Neural cell (in vitro differentiated cells): ENCODE data around the gene PRKCA. TPM values are rescaled to one million over a fixed set of nuclear protein-coding genes. Genes with fewer than 3 reads are reported as not detected.
"Not testable (repeated sequence)": the region's sequence is repeated elsewhere in the genome, so short reads cannot be mapped to it uniquely, and the experiment has no call there.

Experiments
- H2AFZ ChIP-seq: fragments of 200-600, 300-800 bp; sonication (generic), shearing (Covaris generic); 2 replicates; pipeline ENCODE4 v1.6.0; 2014; ENCODE audit warnings: low read depth, mild to moderate bottlenecking, antibody characterized with exemption, low read length, moderate library complexity
- H3F3A ChIP-seq: fragments of 200-600 bp; shearing (Covaris generic); 2 replicates; pipeline ENCODE4 v1.6.1; 2016; ENCODE audit warnings: mild to moderate bottlenecking, moderate library complexity, mixed read lengths, antibody characterized with exemption, low read length; ENCODE audit not compliant: insufficient read depth, poor library complexity, severe bottlenecking
- H3K27ac ChIP-seq: fragments of 200-600, 300-800 bp; sonication (generic), shearing (Covaris generic); 2 replicates; pipeline ENCODE4 v1.5.1; 2014; ENCODE audit warnings: mild to moderate bottlenecking, low read length, moderate library complexity
- H3K27me3 ChIP-seq: fragments of 300-800, 200-600 bp; sonication (generic), shearing (Covaris generic); 2 replicates; pipeline ENCODE4 v1.6.0; 2014; ENCODE audit warnings: mild to moderate bottlenecking, low read depth, low read length, moderate library complexity; ENCODE audit not compliant: insufficient read depth
- H3K36me3 ChIP-seq: fragments of 300-800, 200-600 bp; sonication (generic), shearing (Covaris generic); 2 replicates; pipeline ENCODE4 v1.5.1; 2014; ENCODE audit warnings: mild to moderate bottlenecking, antibody characterized with exemption, low read length, moderate library complexity; ENCODE audit not compliant: insufficient read depth
- H3K4me2 ChIP-seq: fragments of 300-800, 200-600 bp; sonication (generic), shearing (Covaris generic); 2 replicates; pipeline ENCODE4 v1.6.0; 2014; ENCODE audit warnings: mild to moderate bottlenecking, low read length
- H3K4me3 ChIP-seq: fragments of 300-800, 200-600 bp; sonication (generic), shearing (Covaris generic); 2 replicates; pipeline ENCODE4 v1.5.1; 2014; ENCODE audit warnings: mild to moderate bottlenecking, low read length, moderate library complexity
- H3K79me2 ChIP-seq: fragments of 200-600 bp; shearing (Covaris generic); replicated peaks from 2 replicates; pipeline ENCODE4 v1.6.0; 2014; ENCODE audit warnings: mild to moderate bottlenecking, low read length, moderate library complexity; ENCODE audit not compliant: insufficient read depth
- H3K9ac ChIP-seq: fragments of 300-800, 200-600 bp; sonication (generic), shearing (Covaris generic); 2 replicates; pipeline ENCODE4 v1.6.1; 2016; ENCODE audit warnings: mild to moderate bottlenecking, low read length, mixed read lengths
- H3K9me2 ChIP-seq: fragments of 200-600 bp; shearing (Covaris generic); 2 replicates; pipeline ENCODE4 v1.6.1; 2016; ENCODE audit warnings: mild to moderate bottlenecking, low read length, mixed read lengths; ENCODE audit not compliant: insufficient read depth
- H3K9me3 ChIP-seq: fragments of 200-600, 300-800 bp; sonication (generic), shearing (Covaris generic); 2 replicates; pipeline ENCODE4 v1.6.1; 2016; ENCODE audit warnings: mild to moderate bottlenecking, mixed run types, low read length, moderate library complexity, mixed read lengths
- H4K20me1 ChIP-seq: fragments of 200-600 bp; shearing (Covaris generic); 2 replicates; pipeline ENCODE4 v1.6.1; 2016; ENCODE audit warnings: mild to moderate bottlenecking, mixed run types; ENCODE audit not compliant: insufficient read depth
- CTCF ChIP-seq: fragments of 450-650 bp; IDR thresholded peaks from 2 replicates; pipeline ENCODE4 v1.5.1; 2014; ENCODE audit warnings: antibody characterized with exemption, mild to moderate bottlenecking, moderate library complexity; ENCODE audit not compliant: poor library complexity, severe bottlenecking
- EP300 ChIP-seq: fragments of 450-650 bp; conservative IDR thresholded peaks from 2 replicates; pipeline ENCODE4 v1.6.1; 2014; ENCODE audit warnings: antibody characterized with exemption, mild to moderate bottlenecking, moderate library complexity; ENCODE audit not compliant: poor library complexity, severe bottlenecking
- EZH2 ChIP-seq: fragments of 200-600, 300-800 bp; shearing (Covaris generic), sonication (generic); IDR thresholded peaks from 2 replicates; pipeline ENCODE4 v1.6.1; 2014; ENCODE audit warnings: antibody characterized with exemption, low read length, borderline replicate concordance, mild to moderate bottlenecking; ENCODE audit not compliant: insufficient read depth, poor library complexity, severe bottlenecking
- MXI1 ChIP-seq: fragments of 450-650 bp; conservative IDR thresholded peaks from 2 replicates; pipeline ENCODE4 v1.6.1; 2014; ENCODE audit warnings: antibody characterized with exemption, mild to moderate bottlenecking; ENCODE audit not compliant: poor library complexity, severe bottlenecking
- POLR2AphosphoS5 ChIP-seq: IDR thresholded peaks from 2 replicates; pipeline ENCODE4 v1.6.1; 2012
- RAD21 ChIP-seq: fragments of 450-650 bp; conservative IDR thresholded peaks from 2 replicates; pipeline ENCODE4 v1.6.1; 2014; ENCODE audit warnings: antibody characterized with exemption, mild to moderate bottlenecking, moderate library complexity
- REST ChIP-seq: IDR thresholded peaks from 2 replicates; pipeline ENCODE4 v1.6.1; 2012; ENCODE audit warnings: borderline replicate concordance
- SMC3 ChIP-seq: fragments of 450-650 bp; conservative IDR thresholded peaks from 2 replicates; pipeline ENCODE4 v1.6.1; 2014; ENCODE audit warnings: antibody characterized with exemption, mild to moderate bottlenecking, moderate library complexity; ENCODE audit not compliant: poor library complexity
- TAF1 ChIP-seq: IDR thresholded peaks from 2 replicates; pipeline ENCODE4 v1.6.1; 2012; ENCODE audit warnings: low read depth
- polyA plus RNA-seq: library from polyadenylated mRNA; depleted of rRNA; stranded (reverse); fragments of >200 nt; gene quantifications from 2 replicates; pipeline ENCODE4 v1.2.3, GENCODE V29; 2014

PRKCA gene
- polyA plus RNA-seq, 1 donor from 2014 or later, result 5.9 TPM

GRCh38 chr17:66399441-66399840, 97.0 kb downstream of the PRKCA start:
- Histone ChIP-seq H3K36me3 (no peaks in the 10 kb centered on the region), H3F3A (no peaks in the 10 kb centered on the region), H3K27me3 (no peaks in the 10 kb centered on the region), H3K79me2 (no peaks in the 10 kb centered on the region), H3K4me2 (no peak overlapping the region), H3K9me3 (no peaks in the 10 kb centered on the region), H3K9ac (no peak overlapping the region), H4K20me1 (no peaks in the 10 kb centered on the region), H2AFZ (no peak overlapping the region), H3K27ac (no peak overlapping the region), H3K4me3 (no peak overlapping the region), H3K9me2 (no peaks in the 10 kb centered on the region)
- TF ChIP-seq EP300 (no peak), MXI1 (no peak), SMC3 (no peak), CTCF (no peak), REST (no peak), POLR2AphosphoS5 (no peak), RAD21 (no peak), EZH2 (no peak), TAF1 (no peak)

- not testable (repeated sequence) for H2AFZ ChIP-seq, H3K9me3 ChIP-seq, H3K36me3 ChIP-seq, H3K4me2 ChIP-seq, H3K9me2 ChIP-seq, H3K79me2 ChIP-seq, H4K20me1 ChIP-seq, H3K9ac ChIP-seq, H3K27me3 ChIP-seq, H3K4me3 ChIP-seq, H3K27ac ChIP-seq, H3F3A ChIP-seq
Measured at GRCh38 chr17:66400041-66400688, 97.8 kb downstream of the PRKCA start.

GRCh38 chr17:66400698-66401097, 98.3 kb downstream of the PRKCA start:
- Histone ChIP-seq H3K9me3 (no peaks in the 10 kb centered on the region), H3K27ac (no peak overlapping the region), H3F3A (no peaks in the 10 kb centered on the region), H2AFZ (no peak overlapping the region), H3K9me2 (no peaks in the 10 kb centered on the region), H3K9ac (no peak overlapping the region), H3K4me2 (no peak overlapping the region), H3K27me3 (no peaks in the 10 kb centered on the region), H3K4me3 (no peak overlapping the region), H3K79me2 (no peaks in the 10 kb centered on the region), H4K20me1 (no peaks in the 10 kb centered on the region), H3K36me3 (no peaks in the 10 kb centered on the region)
- TF ChIP-seq EZH2 (no peak), POLR2AphosphoS5 (no peak), SMC3 (no peak), EP300 (no peak), RAD21 (no peak), REST (no peak), TAF1 (no peak), CTCF (no peak), MXI1 (no peak)
